Psoas muscle (tissue), 8 donors: ENCODE results near the gene TERB2. TPM values are rescaled to one million over a fixed set of nuclear protein-coding genes. Genes with fewer than 3 reads are reported as not detected.
"Not testable (repeated sequence)": the region's sequence is repeated elsewhere in the genome, so short reads cannot be mapped to it uniquely, and the experiment has no call there.

ENCODE experiments used
- ATAC-seq, 4 donors: fragments of 200-7000 bp; cut with Tn5 transposase; one replicate each; pipeline ENCODE4 v1.9.1; 2020; ENCODE audit warnings: moderate library complexity in 3 of 4, mild to moderate bottlenecking in 2 of 4
- DNase-seq, 2 donors: peaks; one replicate each; pipeline ENCODE4 v3.0.0-alpha.2; 2020
- H3K27ac ChIP-seq: fragments of 200-600 bp; one replicate; pipeline ENCODE4 v1.8.0; 2022
- H3K27me3 ChIP-seq, 3 donors: fragments of 200-600 bp in 1 of 3; one replicate each; pipeline versions ENCODE4 v1.6.1 to v1.8.0; 2013 to 2022; ENCODE audit warnings: low read length in 2 of 3, mild to moderate bottlenecking in 2 of 3, moderate library complexity in 1 of 3; ENCODE audit not compliant: insufficient read depth in 3 of 3
- H3K36me3 ChIP-seq, 2 donors: fragments of 200-600 bp in 1 of 2; one replicate each; pipeline versions ENCODE4 v1.6.1 to v1.8.0; 2013 to 2022; ENCODE audit warnings: low read depth in 1 of 2, mild to moderate bottlenecking in 1 of 2, moderate library complexity in 1 of 2; ENCODE audit not compliant: insufficient read depth in 1 of 2
- H3K4me1 ChIP-seq: fragments of 200-600 bp; one replicate; pipeline ENCODE4 v1.8.0; 2022
- H3K4me3 ChIP-seq: fragments of 200-600 bp; one replicate; pipeline ENCODE4 v1.8.0; 2022; ENCODE audit warnings: mild to moderate bottlenecking
- H3K9me3 ChIP-seq: fragments of 200-600 bp; one replicate; pipeline ENCODE4 v1.8.0; 2022
- WGBS, 3 donors: extraction: QIAGEN DNeasy Blood & Tissue Kit; methylation state at CpG; one replicate each; pipeline versions ENCODE4 v1.1.6 to v1.1.7; 2013; 5-methylcytosine and 5-hydroxymethylcytosine counted together
- intact Hi-C, 2 donors: fragments of 100-400 bp; cut with DNase I; formaldehyde crosslinking; loops; one replicate each; pipeline versions ENCODE4 v1.11.0 to v1.14.2; 2022
- polyA plus RNA-seq, 3 donors: library from polyadenylated mRNA; stranded (reverse); fragments of 200-250 nt; gene quantifications; one replicate each; pipeline ENCODE4 v1.2.3, GENCODE V29; 2013
- total RNA-seq, 4 donors: library from RNA; stranded (reverse); fragmentation: NEBNext Ultra II Directional in 2 of 4; extraction: Animal tissue kit (Norgen Biotek cat#: 25700) in 2 of 4; gene quantifications; one replicate each; pipeline versions ENCODE4 v1.2.1 to v1.2.4, GENCODE V29; 2021 to 2023
- TF ChIP-seq, protein P1 (sequence below): fragments of 200-600 bp; IDR thresholded peaks from one replicate; pipeline ENCODE4 v1.8.0; 2022; ENCODE audit warnings: antibody characterized with exemption
- donor health status: healthy with polysubstance abuse.
- donor health status: DM: no; HTN: no; CAD: no; lungs with moderate emphysema.
- donor health status: Bipolar disorder and iron deficiency.
- donor health status: healthy.
- donor health status: DM: yes; HTN: yes; CAD: no.
- donor health status: DM: no; HTN: no; CAD: no.
- donor health status: DM: no; HTN: no; CAD: no.
- donor health status: DM: yes; HTN: yes; CAD: no.

TERB2 gene
- total and polyA plus RNA-seq, 7 donors, result not detected

- 74 to 77% (median 76%) methylated on average over 2 of the region's 2 CpGs for WGBS, 3 donors
- Histone ChIP-seq H3K27ac (no peak overlapping the region), H3K27me3 (no peaks in the 10 kb centered on the region), H3K36me3 (no peaks in the 10 kb centered on the region), H3K4me3 (no peak overlapping the region), H3K4me1 (no peaks in the 10 kb centered on the region), H3K9me3 (no peaks in the 10 kb centered on the region)
- TF ChIP-seq, protein P1, sequence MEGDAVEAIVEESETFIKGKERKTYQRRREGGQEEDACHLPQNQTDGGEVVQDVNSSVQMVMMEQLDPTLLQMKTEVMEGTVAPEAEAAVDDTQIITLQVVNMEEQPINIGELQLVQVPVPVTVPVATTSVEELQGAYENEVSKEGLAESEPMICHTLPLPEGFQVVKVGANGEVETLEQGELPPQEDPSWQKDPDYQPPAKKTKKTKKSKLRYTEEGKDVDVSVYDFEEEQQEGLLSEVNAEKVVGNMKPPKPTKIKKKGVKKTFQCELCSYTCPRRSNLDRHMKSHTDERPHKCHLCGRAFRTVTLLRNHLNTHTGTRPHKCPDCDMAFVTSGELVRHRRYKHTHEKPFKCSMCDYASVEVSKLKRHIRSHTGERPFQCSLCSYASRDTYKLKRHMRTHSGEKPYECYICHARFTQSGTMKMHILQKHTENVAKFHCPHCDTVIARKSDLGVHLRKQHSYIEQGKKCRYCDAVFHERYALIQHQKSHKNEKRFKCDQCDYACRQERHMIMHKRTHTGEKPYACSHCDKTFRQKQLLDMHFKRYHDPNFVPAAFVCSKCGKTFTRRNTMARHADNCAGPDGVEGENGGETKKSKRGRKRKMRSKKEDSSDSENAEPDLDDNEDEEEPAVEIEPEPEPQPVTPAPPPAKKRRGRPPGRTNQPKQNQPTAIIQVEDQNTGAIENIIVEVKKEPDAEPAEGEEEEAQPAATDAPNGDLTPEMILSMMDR, result no peak
- ATAC-seq (no peak), DNase-seq (no peak)
- intact Hi-C loops, result no loop called here
Observed at GRCh38 chr15:45009046-45009445, 52.6 kb downstream of the TERB2 start.

DNA sequence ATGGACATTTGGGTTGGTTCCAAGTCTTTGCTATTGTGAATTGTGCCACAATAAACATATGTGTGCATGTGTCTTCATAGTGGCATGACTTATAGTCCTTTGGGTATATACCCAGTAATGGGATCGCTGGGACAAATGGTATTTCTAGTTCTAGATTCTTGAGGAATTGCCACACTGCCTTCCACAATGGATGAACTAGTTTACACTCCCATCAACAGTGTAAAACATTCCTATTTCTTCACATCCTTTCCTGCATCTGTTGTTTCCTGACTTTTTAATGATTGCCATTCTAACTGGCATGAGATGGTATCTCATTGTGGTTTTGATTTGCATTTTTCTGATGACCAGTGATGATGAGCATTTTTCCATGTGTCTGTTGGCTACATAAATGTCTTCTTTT lies 58.6 kb downstream of the TERB2 start:
- WGBS, 3 donors, result 57 to 79% (median 76%) methylated on average over 1 of the region's 1 CpG
- H3K36me3 ChIP-seq, H3K27ac ChIP-seq, H3K4me3 ChIP-seq, H3K4me1 ChIP-seq, H3K27me3 ChIP-seq, ATAC-seq, DNase-seq, H3K9me3 ChIP-seq, intact Hi-C loops: not testable (repeated sequence)

DNA sequence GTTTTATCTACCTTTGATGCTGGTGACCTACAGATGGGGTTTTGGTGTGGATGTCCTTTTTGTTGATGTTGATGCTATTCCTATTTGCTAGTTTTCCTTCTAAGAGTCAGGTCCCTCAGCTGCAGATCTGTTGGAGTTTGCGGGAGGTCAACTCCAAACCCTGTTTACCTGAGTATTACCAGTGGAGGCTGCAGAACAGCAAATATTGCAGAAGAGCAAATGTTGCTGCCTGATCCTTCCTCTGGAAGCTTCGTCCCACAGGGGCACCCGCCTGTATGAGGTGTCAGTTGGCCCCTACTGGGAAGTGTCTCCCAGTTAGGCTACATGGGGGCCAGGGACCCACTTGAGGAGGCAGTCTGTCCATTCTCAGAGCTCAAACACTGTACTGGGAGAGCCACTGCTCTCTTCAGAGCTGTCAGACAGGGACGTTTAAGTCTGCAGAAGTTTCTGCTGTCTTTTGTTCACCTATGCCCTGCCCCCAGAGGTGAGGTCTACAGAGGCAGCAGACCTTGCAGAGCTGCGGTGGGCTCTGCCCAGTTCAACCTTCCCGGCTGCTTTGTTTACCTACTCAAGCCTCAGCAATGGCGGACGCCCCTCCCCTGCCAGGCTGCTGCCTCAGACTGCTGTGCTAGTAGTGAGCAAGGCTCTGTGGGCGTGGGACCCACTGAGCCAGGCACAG lies 63.9 kb downstream of the TERB2 start:
- H3K27ac ChIP-seq, H3K36me3 ChIP-seq, H3K4me3 ChIP-seq, intact Hi-C loops, H3K4me1 ChIP-seq, ATAC-seq, DNase-seq, H3K27me3 ChIP-seq, H3K9me3 ChIP-seq: not testable (repeated sequence)
- 88 to 89% (median 89%) methylated on average over 9 of the region's 9 CpGs for WGBS, 3 donors

DNA sequence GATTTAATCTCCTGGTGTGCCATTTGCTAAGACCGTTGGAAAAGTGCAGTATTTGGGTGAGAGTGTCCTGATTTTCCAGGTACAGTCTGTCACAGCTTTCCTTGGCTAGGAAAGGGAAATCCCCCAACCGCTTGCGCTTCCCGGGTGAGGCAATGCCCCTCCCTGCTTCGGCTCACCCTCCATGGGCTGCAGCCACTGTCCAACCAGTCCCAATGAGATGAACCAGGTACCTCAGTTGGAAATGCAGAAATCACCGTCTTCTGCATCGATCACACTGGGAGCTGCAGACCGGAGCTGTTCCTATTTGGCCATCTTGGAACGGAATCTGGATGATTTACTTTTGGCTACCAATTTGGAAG lies 64.4 kb downstream of the TERB2 start:
- ATAC-seq, H3K9me3 ChIP-seq, H3K27ac ChIP-seq, H3K4me3 ChIP-seq, H3K36me3 ChIP-seq, intact Hi-C loops, H3K27me3 ChIP-seq, DNase-seq, H3K4me1 ChIP-seq: not testable (repeated sequence)
- WGBS, 3 donors, result 92 to 97% (median 95%) methylated on average over 9 of the region's 9 CpGs

DNA sequence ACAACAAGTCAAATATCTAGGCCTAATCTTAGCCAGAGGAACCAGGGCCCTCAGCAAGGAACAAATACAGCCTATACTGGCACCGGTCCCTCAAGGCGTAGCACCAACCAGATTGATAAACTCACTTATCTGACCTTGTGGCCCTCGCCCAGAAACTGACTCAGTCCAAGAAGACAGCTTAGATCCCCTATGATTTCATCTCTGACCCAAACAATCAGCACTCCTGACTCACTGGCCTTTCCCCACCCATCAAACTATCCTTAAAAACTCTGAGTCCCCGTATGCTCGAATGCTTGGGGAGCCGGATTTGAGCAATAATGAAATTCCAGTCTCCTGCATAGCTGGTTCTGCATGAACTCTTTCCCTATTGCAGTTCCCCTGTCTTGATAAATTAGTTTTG lies 64.9 kb downstream of the TERB2 start:
- H3K4me3 ChIP-seq, result no peak overlapping the region
- DNase-seq (no peak), ATAC-seq (no peak)
- intact Hi-C loops, result no loop called here
- H3K36me3 ChIP-seq, result no peaks in the 10 kb centered on the region
- TF ChIP-seq, protein P1, result no peak
- no peaks in the 10 kb centered on the region for H3K9me3 ChIP-seq
- H3K4me1 ChIP-seq, result peaks cover 3% of the 10 kb centered on the region
- 93 to 98% (median 95%) methylated on average over 6 of the region's 6 CpGs for WGBS, 3 donors
- no peak overlapping the region for H3K27ac ChIP-seq
- no peaks in the 10 kb centered on the region for H3K27me3 ChIP-seq

- intact Hi-C loops, result no loop called here
Observed at GRCh38 chr15:45022871-45023658, 66.6 kb downstream of the TERB2 start, which contains the start of gene SORD. TSS of gene SORD (plus strand) at chr15:45023195. CDS start at chr15:45023284, 89 bp downstream.

More at GRCh38 chr15:45022871-45023658, 66.6 kb downstream of the TERB2 start, which contains the start of gene SORD:
- H3K36me3 ChIP-seq, result no peaks in the 10 kb centered on the region
- H3K9me3 ChIP-seq, result no peaks in the 10 kb centered on the region
- peaks cover 3% of the 10 kb centered on the region for H3K4me1 ChIP-seq
- no peaks in the 10 kb centered on the region for H3K27me3 ChIP-seq
- peak within 1 kb of the TSS; percentile 48 for H3K27ac ChIP-seq
- peak; percentile 93 to 94 for DNase-seq
- 0 to 2% (median 1%) methylated on average over 40 to 48 of the region's 48 CpGs for WGBS, 3 donors
- ATAC-seq, result peak; percentile 98 to 100 (median 100)
- H3K4me3 ChIP-seq, result peak within 1 kb of the TSS; percentile 73
- TF ChIP-seq, protein P1, result no peak
